Caki2 (cell line): ENCODE data around the gene ZNF407. TPM values are rescaled to one million over a fixed set of nuclear protein-coding genes. Genes with fewer than 3 reads are reported as not detected.
"Not testable (repeated sequence)": the region's sequence is repeated elsewhere in the genome, so short reads cannot be mapped to it uniquely, and the experiment has no call there.

Experiments
- DNase-seq: peaks from one replicate; pipeline ENCODE4 v3.0.0-alpha.2; 2015; ENCODE audit warnings: low read depth
- in situ Hi-C: cut with HindIII; loops from 2 replicates; pipeline ENCODE4 v1.10.0; 2016; ENCODE audit warnings: low sequenced_read_pairs, low pct_unique_long_range_greater_than_20kb, mixed read lengths
- total RNA-seq: library from RNA; depleted of rRNA; stranded (reverse); fragments of >200 nt; shearing (Covaris generic); gene quantifications from 2 replicates; pipeline ENCODE4 v1.2.3, GENCODE V29; 2014; ENCODE audit warnings: low replicate concordance

ZNF407 gene
- total RNA-seq, 1 experiment from 2014 or later: 1.3 TPM

DNA sequence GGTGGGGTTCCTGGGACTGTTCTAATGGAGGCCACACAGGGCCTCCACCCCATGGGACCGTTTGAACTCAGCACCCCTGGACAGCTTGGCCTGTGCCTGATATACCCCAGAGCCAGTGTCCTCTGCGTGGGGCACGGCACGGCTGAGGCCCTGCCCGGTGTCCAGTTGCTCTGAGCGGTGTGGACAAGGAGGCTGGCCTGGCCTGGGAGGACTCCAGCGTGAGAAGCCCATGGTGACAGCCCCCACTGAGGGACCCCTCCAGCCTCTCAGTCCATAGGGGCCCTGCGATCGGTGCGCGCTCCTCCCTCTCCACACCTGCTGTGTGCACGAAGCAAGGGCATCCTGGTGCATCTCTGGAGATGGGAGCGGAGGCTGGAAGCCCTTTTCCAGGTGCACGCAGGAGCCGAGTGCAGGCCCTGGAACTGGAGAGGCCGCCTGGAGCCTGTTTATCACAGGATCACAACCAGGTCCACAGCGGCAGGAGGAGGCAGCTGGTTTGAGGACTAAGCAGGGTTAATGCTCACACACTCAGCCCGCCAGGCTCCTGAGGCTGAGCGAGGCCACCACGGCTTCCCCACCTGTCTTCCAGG, 491.0 kb downstream of the ZNF407 start:
- no peak for DNase-seq
- in situ Hi-C loops: no loop called here

DNA sequence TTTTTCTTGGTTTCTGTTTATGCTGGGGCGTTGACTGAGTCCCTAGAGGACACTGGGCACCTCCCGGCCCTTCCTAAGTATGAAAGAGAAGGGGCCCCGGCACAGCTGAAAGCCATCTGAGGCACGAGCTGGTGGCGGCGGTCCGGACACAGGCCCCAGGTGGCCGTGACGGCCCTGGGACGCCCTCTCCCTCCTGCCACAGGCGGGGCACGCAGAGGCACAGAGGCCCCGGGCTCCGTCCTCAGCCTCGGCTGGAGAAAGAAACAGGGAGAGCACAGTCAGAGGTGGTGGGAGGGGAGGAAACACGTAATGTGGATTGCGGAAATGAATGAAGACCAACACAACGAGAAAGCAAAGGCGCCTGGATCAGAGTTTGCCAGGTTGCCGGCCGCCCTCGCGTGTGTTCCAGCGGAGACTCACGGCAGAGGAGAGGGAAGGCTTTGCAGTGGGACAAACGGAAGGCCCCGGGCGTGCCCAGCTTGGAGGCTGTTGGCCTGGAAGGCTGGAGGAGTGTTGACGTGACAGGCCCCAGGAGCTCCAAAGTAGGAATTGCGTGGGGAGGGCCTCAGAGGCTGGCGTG, 492.2 kb downstream of the ZNF407 start:
- in situ Hi-C loops: no loop called here
- DNase-seq: no peak

DNA sequence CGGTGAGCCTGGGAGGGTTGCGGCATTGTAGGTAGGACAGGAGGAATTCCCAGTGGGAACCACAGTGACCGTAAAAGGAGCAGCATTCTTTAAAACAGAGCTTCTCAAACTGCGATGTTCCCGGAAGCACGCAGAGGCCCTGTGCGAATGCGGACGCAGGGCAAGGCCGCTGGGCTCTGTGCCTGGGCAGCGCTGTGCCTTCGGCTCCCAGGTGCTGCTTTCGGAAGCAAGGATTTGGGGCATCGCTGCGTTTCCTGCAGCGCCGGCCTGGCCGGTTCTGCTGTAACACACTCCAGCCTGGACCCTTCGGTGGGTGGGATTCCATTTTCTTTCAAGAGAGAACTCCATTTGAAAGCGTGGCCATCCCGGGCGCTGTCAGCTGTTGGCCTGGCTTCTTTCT, 492.7 kb downstream of the ZNF407 start:
- in situ Hi-C loops: no loop called here
- DNase-seq: no peak

DNA sequence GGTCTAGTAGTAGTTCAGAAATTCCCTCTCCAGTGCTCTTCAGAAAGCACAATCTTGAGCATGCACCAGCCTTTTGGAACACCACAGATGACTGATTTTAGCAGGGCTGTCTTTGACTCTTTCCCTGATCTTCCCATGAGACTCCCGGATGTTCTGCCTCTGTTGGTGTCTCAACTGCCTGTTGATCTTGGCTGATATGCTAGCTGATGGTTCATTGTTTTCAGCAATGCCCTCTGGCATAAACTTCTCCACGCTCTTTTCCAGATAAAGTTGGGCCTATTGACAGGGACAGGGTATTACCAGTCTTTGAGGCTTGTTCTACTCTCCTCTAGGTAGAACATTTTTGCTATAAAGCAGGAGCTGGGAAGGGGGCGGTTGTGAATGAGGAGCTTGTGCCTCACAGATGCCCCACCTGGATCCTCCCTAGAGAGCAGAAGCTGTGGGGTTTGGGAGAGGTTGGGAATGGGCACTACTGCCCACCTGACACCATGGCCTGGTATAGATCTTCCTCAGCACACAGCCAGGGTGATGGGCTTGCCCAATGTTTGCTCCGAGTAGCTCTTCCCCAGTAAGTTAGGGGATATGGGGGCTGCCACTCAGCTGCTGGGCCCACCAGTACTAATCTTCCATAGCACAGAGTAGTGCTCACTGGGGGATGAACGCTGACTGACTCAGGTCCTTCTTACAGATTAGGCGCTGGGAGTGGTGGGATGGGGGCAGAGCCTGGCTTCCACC, 500.0 kb downstream of the ZNF407 start:
- in situ Hi-C loops: no loop called here
- DNase-seq: no peak

DNA sequence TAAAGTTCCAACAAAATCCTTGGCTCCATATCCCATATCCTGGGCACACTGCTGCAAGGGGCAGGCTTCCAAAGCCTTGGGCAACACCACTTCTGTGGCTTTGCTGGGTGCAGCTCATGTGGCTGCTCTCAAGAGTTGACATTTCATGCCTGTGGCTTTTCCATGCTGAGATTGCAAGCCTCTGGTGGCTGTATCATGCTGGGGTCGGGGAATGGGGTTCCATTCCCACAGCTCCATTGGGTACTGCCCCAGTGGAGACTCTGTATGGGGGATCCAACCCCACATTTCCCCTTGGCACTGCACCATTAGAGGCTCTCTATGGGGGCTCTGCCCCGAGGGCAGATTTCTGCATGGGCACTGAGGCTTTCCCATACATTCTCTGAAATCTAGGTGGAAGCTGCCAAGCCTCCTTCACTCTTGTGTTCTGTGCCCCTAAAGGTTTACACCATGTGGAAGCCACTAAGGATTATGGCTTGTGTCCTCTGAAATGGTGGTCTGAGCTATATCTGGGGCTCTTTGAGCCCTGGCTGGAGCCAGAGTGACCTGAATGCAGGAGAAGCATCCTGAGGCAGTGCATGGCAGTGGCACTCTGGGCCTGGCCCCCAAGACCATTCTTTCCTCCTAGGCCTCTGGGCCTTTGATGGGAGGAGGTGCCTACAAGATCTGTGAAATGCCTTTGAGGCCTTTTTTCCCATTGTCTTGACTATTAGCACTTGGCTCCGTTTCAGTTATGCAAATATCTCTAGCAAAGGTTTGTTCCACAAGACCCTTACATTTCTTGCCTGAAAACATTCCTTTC, 503.4 kb downstream of the ZNF407 start:
- no peak for DNase-seq
- in situ Hi-C loops: no loop called here

DNA sequence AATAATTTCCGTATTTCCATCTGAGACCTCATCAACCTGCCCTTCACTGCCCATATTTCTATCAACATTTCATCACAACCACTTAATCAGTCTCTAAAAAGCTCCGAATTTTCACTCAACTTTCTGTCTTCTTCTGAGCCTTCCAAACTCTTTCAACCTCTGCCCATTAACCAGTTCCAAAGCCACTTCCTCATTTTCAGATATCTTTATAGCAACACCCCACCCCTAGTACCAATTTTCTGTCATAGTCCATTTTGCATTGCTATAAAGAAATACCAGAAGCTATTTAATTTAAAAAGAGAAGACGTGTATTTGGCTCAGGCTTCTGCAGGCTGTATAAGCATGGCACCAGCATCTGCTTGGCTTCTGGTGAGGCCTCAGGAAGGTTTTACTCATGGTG, 504.2 kb downstream of the ZNF407 start:
- in situ Hi-C loops: no loop called here
- no peak for DNase-seq

DNA sequence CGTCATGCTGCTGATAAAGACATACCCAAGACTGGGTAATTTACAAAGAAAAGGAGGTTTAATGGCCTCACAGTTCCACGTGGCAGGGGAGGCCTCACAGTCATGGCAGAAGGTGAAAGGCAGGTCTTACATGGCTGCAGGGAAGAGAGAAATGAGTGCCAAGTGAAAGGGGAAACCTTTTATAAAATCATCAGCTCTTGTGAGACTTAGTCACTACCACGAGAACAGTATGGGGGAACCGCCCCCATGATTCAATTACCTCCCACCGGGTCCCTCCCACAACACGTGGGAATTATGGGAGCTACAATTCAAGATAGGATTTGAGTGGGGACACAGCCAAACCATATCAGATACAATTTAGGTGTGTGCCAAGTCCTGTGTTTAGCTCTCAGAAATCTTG, 506.4 kb downstream of the ZNF407 start:
- in situ Hi-C loops, DNase-seq: not testable (repeated sequence)

DNA sequence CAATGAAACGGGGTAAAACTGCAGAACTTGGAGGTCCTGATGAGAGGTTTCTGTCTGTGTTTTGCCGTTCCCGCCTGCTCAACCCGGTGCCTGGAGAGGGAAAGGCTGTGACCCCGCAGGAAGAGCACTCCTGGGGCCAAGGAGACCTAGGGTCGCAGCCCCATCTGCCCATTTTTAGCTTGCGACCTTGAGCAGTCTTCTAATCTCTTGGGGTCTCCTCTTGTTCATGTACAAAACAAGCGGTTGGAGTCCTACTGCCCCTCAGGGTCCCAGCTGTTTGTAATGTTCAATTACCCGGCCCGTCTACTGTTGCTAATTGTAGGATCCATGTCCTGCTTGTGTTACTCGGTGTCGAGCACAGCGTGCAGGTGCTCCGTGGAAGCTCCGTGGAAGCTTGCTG, 506.8 kb downstream of the ZNF407 start:
- in situ Hi-C loops: no loop called here
- no peak for DNase-seq

DNA sequence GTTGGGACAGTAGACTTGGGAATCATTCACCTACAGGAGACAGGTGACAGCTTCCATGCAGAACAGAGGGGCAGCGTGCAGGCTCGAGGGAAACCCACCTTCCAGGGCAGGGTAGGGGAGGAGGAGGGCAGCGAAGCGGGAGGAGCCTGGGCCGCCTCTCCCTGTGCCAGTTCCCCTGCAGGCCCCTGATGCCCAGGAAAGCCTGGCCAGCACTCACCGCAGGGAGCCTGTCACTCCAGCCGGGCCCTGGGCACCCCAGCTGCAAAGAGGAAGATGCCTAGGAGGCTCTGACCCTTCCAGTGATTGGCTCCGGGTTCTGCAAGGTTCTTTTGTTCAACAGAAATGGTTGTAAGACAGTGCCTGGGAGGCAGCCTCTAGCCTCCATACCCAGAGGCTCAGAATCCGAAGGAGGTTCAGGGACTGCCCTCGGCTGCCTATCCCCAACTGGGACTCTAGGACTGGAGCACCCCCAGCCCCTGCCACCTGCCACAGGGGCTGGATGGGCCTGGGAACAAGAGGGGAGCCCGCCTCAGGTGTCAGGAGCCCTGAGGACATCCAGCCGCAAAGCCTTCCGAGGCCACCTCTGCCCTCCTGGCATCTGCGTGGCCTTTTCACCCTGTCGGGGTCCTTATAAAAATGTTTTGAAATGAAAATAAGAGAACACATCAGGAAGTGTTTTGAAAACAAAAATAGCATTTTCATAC, 508.0 kb downstream of the ZNF407 start:
- DNase-seq: no peak
- in situ Hi-C loops: no loop called here

DNA sequence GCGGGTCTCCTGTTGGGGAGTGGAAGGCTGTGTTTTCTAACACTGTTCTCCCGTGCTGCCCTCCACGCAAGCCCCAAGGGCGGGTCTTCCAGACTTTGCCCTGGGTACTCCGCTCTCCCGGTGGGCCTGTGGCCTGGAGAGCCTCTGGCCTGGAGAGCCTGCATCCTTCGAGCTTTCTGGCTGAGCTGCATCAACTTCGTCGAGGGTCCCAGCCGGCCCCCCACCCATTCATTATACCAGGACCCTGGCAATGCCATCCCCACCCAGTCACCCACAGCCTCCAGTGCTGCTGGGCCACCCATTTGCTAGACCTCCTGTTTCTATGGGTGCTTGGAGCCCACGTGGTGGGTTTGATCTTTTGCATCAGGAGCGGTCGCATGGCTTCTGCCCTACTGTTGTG, 509.1 kb downstream of the ZNF407 start:
- in situ Hi-C loops: no loop called here
- DNase-seq: no peak

DNA sequence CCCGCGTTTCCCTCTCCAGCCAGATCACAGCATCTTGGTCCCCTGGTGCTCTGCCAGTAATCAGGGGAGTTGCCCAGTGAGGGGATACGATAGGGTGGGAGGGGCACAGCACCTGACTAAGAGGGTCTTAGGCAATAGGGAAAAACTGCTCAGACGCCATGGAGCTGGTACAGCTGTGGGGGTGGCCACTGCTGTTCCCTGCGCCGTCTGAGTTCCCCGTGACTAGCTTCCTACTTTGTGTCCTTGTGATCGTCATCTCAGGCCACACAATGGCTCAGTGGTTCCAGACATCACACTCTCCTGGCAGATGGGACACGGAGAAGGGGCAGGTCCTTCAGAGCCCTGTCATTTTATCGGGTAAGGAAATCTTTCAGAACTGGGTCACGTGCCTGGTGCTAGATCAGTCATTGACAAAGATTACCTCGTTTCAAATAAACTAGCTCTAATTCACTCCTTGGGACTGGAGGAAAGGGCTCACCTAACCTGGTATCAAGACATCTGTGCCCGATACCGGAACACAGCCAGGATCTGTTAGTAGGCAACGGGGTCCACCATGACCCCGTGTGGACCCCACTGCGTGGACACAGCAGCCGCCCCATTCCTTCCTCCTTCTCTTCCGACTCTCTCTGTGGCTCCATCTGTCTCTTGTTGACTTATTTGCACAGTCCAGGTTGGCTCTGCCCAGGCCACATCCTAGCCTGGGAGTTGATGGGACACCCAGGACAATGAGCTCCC, 509.7 kb downstream of the ZNF407 start:
- DNase-seq: no peak
- in situ Hi-C loops: no loop called here

DNA sequence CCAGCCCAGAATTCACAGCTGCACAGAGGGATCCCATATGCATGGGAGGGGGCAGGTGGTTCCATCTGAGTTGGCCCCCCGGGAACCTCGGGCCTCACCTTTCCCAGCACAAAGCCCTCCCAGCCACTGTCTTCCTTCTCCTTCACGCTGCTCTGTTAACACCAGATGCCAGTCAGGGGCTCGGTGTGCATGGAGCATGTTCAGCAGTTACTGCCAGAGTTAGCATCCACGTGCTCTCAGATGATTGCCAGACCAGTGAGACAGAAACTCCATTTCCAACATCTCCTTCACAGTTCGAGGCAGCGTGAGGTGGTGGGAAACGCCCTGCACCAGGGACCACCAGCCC, 510.2 kb downstream of the ZNF407 start:
- DNase-seq: no peak
- in situ Hi-C loops: no loop called here

DNA sequence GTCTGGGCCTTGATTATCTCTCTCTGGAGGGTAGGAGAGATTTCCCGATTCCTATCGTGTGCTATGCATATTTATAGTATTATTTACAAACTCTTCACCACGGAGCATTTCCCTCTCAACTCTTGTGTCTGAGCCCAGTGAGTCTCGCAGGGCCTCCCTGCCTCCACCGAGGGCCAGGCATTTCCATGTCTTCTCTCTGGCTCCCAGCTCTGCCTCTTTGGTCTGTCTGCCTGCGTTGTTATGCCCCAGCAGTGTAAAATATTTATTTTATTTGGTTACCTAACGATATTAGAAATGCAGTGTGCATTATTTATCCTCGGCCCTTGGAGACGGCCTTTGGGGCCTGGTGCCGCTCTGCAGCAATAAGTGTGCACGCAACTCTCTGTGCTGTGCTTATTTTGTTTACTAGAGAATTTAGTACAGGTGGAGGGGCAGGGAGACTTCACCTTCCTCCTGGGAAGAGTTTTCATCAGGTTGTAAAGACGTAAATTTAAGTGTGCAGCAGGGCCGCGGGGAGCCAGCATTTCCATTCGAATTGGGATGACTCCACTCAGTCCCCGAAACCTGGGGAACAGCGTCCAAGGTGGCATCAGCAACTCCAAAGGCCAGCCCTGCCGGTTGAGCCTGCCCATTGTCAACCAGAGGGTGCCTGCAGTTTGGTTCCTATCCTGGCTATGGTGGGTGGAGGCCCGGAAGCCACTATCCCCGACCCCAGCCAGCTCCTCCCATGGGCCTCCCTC, 511.1 kb downstream of the ZNF407 start:
- in situ Hi-C loops: no loop called here
- no peak for DNase-seq

DNA sequence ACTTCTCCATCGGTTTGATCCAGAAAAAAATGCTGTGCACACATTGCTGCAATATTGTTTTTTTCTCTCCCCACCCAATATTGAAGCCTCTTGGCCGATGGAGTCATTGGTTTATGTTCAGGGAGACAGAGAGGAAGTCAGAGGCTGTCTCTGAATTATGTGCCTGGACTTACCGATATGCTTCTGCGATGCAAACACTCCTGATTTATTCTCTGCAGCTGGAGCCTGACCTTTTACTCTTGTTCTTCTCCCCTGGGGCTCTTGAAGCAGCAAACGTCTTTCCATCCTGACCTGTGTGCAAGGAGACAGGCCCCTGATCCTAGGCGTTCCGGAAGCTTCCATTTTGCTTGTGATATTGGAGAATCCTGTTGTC, 511.6 kb downstream of the ZNF407 start:
- DNase-seq: no peak
- in situ Hi-C loops: no loop called here

DNA sequence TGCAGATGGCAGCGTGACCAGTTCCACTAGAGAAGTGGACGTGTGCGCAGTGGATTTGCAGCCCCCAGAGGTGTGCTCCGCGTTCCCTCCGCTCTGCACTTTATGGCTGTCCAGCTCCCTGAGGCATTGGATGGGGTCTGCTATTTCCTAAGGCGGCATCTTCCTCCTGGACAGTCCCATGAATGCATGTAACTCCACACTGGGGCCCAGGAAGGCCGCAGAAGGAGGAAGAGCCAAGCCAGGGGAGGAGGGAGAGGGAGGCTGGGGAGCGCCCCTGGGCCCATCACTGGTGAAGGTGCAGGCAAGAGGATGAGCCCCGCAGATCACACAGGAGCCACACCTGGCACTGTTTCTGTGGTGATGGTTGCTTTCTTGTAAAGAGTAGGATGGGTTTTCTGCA, 512.1 kb downstream of the ZNF407 start:
- in situ Hi-C loops: no loop called here
- no peak for DNase-seq

DNA sequence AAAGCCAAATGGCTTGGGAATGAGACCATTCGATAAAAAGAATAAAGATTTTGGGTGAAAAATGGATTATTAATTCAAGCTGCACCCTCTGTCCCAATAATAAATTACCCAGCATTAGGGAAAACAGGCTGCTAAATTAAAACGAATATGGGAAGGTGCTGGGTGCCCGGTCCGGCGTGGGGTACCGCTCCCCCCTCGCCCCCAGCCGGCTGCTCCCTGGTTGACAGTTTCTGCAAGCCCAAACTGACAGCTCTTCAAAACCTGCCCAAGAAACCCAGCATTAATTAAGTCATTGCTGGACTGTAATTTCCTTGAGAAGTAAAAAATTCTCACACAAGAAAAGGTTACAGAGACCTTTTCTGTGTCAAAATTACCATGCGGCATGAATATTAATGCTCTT, 512.6 kb downstream of the ZNF407 start:
- in situ Hi-C loops: no loop called here

DNA sequence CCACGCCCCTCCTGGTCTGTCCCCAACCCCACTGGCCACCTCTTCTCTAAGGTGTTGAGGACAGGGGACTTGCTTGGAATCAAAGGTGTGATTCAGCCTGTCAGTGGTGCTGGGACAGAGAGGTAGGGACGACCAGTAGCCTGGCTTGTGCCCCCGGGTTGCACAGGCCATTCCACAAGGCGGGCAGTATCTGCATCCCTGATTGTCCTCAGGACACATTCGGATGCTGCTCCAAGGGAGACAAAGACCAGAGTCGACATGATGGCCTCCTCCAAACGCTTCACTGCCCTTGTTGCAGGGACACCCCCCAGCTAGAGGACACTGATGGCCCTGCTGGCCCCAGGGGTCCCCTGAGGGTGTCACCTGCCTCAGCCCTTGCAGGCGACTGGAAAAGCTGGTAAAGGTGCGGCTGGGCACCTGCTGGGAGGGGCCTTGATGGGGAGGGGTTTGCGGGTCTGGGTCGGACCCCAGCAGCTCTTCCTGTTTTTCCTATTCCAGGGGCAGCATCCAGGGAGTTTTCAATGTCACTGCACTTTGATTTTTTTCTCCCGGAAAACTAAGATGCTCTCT, 513.3 kb downstream of the ZNF407 start:
- DNase-seq: no peak
- in situ Hi-C loops: no loop called here

More for the DNA sequence above, 512.6 kb downstream of the ZNF407 start:
- DNase-seq: no peak
